Hepatocyte (in vitro differentiated cells): Measurements from ENCODE around the gene TRIM9. TPM values are rescaled to one million over a fixed set of nuclear protein-coding genes. Genes with fewer than 3 reads are reported as not detected.

ENCODE experiments used
- DNase-seq: peaks from one replicate; pipeline ENCODE4 v3.0.0-alpha.2; 2016; ENCODE audit warnings: low spot score
- H2AFZ ChIP-seq: fragments of 200-600 bp; sonication (generic); 2 replicates; pipeline ENCODE4 v1.6.0; 2016; ENCODE audit warnings: antibody characterized with exemption, mild to moderate bottlenecking
- H3K27ac ChIP-seq: fragments of 200-600 bp; sonication (generic); 2 replicates; pipeline ENCODE4 v1.5.1; 2016; ENCODE audit warnings: mild to moderate bottlenecking
- H3K27me3 ChIP-seq: fragments of 200-600 bp; sonication (generic); 2 replicates; pipeline ENCODE4 v1.6.1; 2016
- H3K36me3 ChIP-seq: fragments of 200-600 bp; sonication (generic); replicated peaks from 2 replicates; pipeline ENCODE4 v1.5.1; 2016; ENCODE audit warnings: low read depth; ENCODE audit not compliant: insufficient read depth
- H3K4me1 ChIP-seq: fragments of 200-600 bp; sonication (generic); 2 replicates; pipeline ENCODE4 v1.5.1; 2016; ENCODE audit warnings: mild to moderate bottlenecking, moderate library complexity; ENCODE audit not compliant: insufficient read depth
- H3K4me2 ChIP-seq: fragments of 200-600 bp; sonication (generic); 2 replicates; pipeline ENCODE4 v1.6.0; 2016
- H3K4me3 ChIP-seq: fragments of 200-600 bp; sonication (generic); 2 replicates; pipeline ENCODE4 v1.5.1; 2016; ENCODE audit warnings: mild to moderate bottlenecking
- H3K79me2 ChIP-seq: fragments of 200-600 bp; sonication (generic); 2 replicates; pipeline ENCODE4 v1.6.0; 2017; ENCODE audit warnings: mild to moderate bottlenecking
- H3K9me2 ChIP-seq: fragments of 200-600 bp; sonication (generic); replicated peaks from 2 replicates; pipeline ENCODE4 v1.6.0; 2017; ENCODE audit warnings: mild to moderate bottlenecking; ENCODE audit not compliant: insufficient read depth
- H3K9me3 ChIP-seq: fragments of 200-600 bp; sonication (generic); 2 replicates; pipeline ENCODE4 v1.5.1; 2016; ENCODE audit warnings: low read depth, mild to moderate bottlenecking
- H4K20me1 ChIP-seq: fragments of 200-600 bp; sonication (generic); 2 replicates; pipeline ENCODE4 v1.6.0; 2016; ENCODE audit warnings: mild to moderate bottlenecking; ENCODE audit not compliant: insufficient read depth, poor library complexity, severe bottlenecking
- EZH2 ChIP-seq: fragments of 200-600 bp; sonication (generic); IDR thresholded peaks from 2 replicates; pipeline ENCODE4 v1.6.1; 2016; ENCODE audit warnings: antibody characterized with exemption, mild to moderate bottlenecking, borderline replicate concordance
- EZH2phosphoT487 ChIP-seq: fragments of 200-600 bp; sonication (generic); IDR thresholded peaks from one replicate; pipeline ENCODE4 v1.6.1; 2018; ENCODE audit warnings: antibody characterized with exemption, mild to moderate bottlenecking, low read depth, moderate library complexity; ENCODE audit not compliant: unreplicated experiment, severe bottlenecking
- WGBS: methylation state at CpG from one replicate; pipeline ENCODE4 v1.1.6; 2016; ENCODE audit warnings: low lambda C conversion rate; ENCODE audit errors: missing lambda C conversion rate; 5-methylcytosine and 5-hydroxymethylcytosine counted together
- polyA plus RNA-seq: library from polyadenylated mRNA; unstranded; fragments of >200 nt; fragmentation: Nextera tagmentation; extraction: Ambion mirVana; gene quantifications from 2 replicates; pipeline ENCODE4 v1.2.1, GENCODE V29; 2016
- total RNA-seq: library from RNA; depleted of rRNA; stranded (reverse); fragments of >200 nt; gene quantifications from 2 replicates; pipeline ENCODE4 v1.2.3, GENCODE V29; 2014
- TF ChIP-seq, protein P1 (sequence below): fragments of 200-600 bp; sonication (generic); IDR thresholded peaks from 2 replicates; pipeline ENCODE4 v1.5.1; 2016; ENCODE audit warnings: antibody characterized with exemption, mild to moderate bottlenecking; ENCODE audit not compliant: poor library complexity

The TRIM9 gene
- total and polyA plus RNA-seq, 2 experiments from 2014 or later = 0.10 to 0.94 TPM

DNA sequence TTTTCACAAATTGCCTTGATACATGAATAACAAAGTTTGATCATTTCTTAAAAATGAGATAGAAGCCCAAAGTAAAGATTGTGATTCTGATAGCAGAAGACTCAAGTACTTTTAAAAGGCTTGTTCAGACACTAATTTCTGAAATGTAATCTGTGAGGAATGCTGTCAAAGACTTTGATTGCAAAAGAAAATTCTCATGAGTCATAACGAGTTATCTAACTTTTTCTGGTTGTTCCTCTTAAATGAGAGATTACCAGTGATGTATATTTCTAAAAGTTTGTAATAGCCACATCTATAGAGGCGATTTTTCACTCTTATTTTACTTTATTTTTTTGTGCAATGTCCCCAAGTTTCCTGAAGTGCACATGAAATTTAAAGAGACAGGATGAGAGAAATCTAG, 157.6 kb downstream of the TRIM9 start:
- Histone ChIP-seq H3K4me1 (peaks cover 9% of the 10 kb centered on the region), H3K27me3 (no peaks in the 10 kb centered on the region), H3K79me2 (no peaks in the 10 kb centered on the region), H3K27ac (no peak overlapping the region), H3K9me3 (no peaks in the 10 kb centered on the region), H3K36me3 (no peaks in the 10 kb centered on the region), H3K4me3 (no peak overlapping the region), H3K4me2 (no peak overlapping the region), H4K20me1 (no peaks in the 10 kb centered on the region), H3K9me2 (no peaks in the 10 kb centered on the region), H2AFZ (no peak overlapping the region)
- no peak for DNase-seq
- WGBS = 63% methylated on average over 2 of the region's 2 CpGs
- TF ChIP-seq EZH2 = no peak

DNA sequence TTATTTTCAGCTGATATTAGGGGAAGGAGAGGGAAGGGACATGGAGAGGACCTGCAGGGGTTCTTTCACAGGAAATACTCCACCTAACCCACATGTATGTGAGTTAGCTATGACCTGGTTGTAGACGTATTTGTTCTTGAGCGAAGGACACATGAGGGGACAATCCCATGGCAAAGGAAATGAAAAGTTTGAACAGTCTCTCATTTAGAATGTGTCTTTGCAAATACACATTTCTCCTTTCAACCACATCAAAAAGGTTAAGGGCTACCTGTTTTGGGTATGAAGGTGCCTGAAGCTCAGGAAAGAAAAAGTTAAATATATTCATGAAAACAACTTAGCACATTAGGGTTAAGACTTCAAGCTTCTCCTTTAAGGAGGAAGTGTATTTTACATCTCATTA, 158.0 kb downstream of the TRIM9 start:
- H3K27ac ChIP-seq = peak overlapping the region; percentile 10
- no peaks in the 10 kb centered on the region for H3K27me3 ChIP-seq
- no peaks in the 10 kb centered on the region for H3K36me3 ChIP-seq
- no peaks in the 10 kb centered on the region for H3K79me2 ChIP-seq
- no peaks in the 10 kb centered on the region for H3K9me3 ChIP-seq
- no peak overlapping the region for H3K4me3 ChIP-seq
- TF ChIP-seq EZH2phosphoT487 = no peak
- TF ChIP-seq, protein P1, sequence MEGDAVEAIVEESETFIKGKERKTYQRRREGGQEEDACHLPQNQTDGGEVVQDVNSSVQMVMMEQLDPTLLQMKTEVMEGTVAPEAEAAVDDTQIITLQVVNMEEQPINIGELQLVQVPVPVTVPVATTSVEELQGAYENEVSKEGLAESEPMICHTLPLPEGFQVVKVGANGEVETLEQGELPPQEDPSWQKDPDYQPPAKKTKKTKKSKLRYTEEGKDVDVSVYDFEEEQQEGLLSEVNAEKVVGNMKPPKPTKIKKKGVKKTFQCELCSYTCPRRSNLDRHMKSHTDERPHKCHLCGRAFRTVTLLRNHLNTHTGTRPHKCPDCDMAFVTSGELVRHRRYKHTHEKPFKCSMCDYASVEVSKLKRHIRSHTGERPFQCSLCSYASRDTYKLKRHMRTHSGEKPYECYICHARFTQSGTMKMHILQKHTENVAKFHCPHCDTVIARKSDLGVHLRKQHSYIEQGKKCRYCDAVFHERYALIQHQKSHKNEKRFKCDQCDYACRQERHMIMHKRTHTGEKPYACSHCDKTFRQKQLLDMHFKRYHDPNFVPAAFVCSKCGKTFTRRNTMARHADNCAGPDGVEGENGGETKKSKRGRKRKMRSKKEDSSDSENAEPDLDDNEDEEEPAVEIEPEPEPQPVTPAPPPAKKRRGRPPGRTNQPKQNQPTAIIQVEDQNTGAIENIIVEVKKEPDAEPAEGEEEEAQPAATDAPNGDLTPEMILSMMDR = no peak
- no peak for TF ChIP-seq EZH2
- H4K20me1 ChIP-seq = no peaks in the 10 kb centered on the region
- no peak for DNase-seq
- H3K4me1 ChIP-seq = peaks cover 9% of the 10 kb centered on the region
- H3K9me2 ChIP-seq = no peaks in the 10 kb centered on the region
- H3K4me2 ChIP-seq = no peak overlapping the region
- H2AFZ ChIP-seq = no peak overlapping the region
- 87% methylated on average over 2 of the region's 2 CpGs for WGBS

DNA sequence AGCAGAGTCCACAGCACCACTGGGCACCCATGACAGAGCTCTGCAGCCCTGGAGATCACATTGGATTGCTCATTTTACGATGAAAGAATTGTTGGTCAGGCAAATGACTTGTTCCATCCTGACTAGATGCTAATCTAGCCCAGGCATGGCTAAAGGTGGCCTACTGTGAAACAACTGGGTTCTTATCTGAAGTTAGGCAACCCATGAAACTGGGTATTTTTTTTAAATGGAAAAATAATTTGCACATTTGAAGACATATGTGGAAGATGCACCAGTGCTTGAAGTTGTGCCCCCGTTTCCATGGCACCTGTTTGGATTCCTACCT, 158.9 kb downstream of the TRIM9 start:
- Histone ChIP-seq H3K4me1 (peaks cover 9% of the 10 kb centered on the region), H3K9me2 (no peaks in the 10 kb centered on the region), H3K9me3 (no peaks in the 10 kb centered on the region), H3K4me3 (no peak overlapping the region), H3K36me3 (no peaks in the 10 kb centered on the region), H2AFZ (no peak overlapping the region), H3K79me2 (no peaks in the 10 kb centered on the region), H3K27ac (no peak overlapping the region), H3K27me3 (no peaks in the 10 kb centered on the region), H4K20me1 (no peaks in the 10 kb centered on the region), H3K4me2 (no peak overlapping the region)
- WGBS = 23% methylated on average over 2 of the region's 2 CpGs
- no peak for DNase-seq
- TF ChIP-seq EZH2phosphoT487 = no peak
- TF ChIP-seq, protein P1 = no peak
- TF ChIP-seq EZH2 = no peak

DNA sequence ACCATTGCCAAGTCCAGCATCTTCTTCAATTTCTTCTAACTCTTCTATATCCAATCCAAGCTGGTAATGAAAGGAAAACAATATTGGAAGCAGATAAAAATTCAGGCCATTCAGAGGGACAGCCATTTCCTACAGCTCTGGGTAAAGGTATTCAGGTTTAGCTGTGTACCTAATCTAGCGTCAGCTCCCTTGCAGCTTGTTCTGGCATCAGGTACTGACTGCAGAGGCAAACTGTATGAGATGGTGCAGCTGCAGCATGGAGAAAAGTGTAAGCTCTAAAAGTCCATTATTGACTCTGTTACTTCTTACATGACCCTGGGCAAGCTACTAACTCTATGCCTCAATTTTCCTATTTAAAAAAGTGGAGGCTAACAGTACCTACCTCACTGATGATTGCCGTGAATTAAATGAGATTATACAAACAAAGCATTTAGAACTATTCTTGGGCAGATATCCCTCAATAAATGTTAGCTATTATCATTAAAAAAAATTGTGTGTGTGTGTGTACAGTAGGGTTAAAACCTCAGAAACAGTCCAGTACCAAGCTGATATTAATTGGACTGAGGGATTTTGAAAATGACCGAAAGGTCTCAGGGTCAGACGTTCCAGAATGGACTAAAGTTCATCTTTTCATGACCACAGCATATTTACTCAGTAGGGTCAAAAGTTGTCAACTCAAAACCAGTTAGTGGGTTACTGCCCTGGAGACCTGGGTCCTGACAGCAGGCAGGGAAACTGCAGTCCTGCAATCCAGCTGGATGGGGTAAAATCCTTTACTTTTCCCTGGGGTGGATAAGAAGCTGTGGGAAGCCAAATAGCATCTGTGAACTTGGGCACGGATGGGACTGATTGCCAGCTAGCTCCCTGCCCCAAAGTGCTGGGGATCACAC, 159.5 kb downstream of the TRIM9 start:
- Histone ChIP-seq H3K79me2 (no peaks in the 10 kb centered on the region), H3K4me2 (no peak overlapping the region), H3K4me3 (no peak overlapping the region), H3K27me3 (no peaks in the 10 kb centered on the region), H2AFZ (no peak overlapping the region), H3K4me1 (peaks cover 9% of the 10 kb centered on the region), H3K9me3 (no peaks in the 10 kb centered on the region), H3K27ac (no peak overlapping the region), H3K9me2 (no peaks in the 10 kb centered on the region), H3K36me3 (no peaks in the 10 kb centered on the region), H4K20me1 (no peaks in the 10 kb centered on the region)
- no peak for DNase-seq
- TF ChIP-seq EZH2phosphoT487 (no peak), EZH2 (no peak)
- TF ChIP-seq, protein P1 = no peak
- 67% methylated on average over 5 of the region's 5 CpGs for WGBS
